ENCODE results near the gene EDARADD. TPM values are rescaled to one million over a fixed set of nuclear protein-coding genes. Genes with fewer than 3 reads are reported as not detected.

The EDARADD gene
- total and polyA plus RNA-seq, 2 of the 8 experiments (the other 6 are each of a cell fraction or from before 2014, with no cell fraction given): 3.4 to 6.1 TPM

- no peak overlapping the region for H2BK5ac ChIP-seq (ENCODE audit: low read depth, low read length)
- no peak for TF ChIP-seq POU5F1 (IDR thresholded peaks at IDR 0.05; ENCODE audit: low read depth, low read length)
- TF ChIP-seq SP4 (IDR thresholded peaks at IDR 0.05; ENCODE audit: low read length): no peak
- TF ChIP-seq CTBP2 (IDR thresholded peaks at IDR 0.05; ENCODE audit: borderline replicate concordance, insufficient read depth, insufficient read length, low read length): no peak
- TF ChIP-seq HDAC6 (IDR thresholded peaks at IDR 0.05; ENCODE audit: low read depth, low read length): no peak
- peak in 1 of 3 experiments; percentile 27; a peak in 1 of 4 replicates for TF ChIP-seq CTCF (IDR thresholded peaks at IDR 0.05; ENCODE audit: control extremely low read depth in 1 of 3, insufficient read depth in 1 of 3, low read depth in 1 of 3, low read length in 3 of 3)
- TF ChIP-seq FOSL1 (IDR thresholded peaks at IDR 0.05; ENCODE audit: insufficient read depth, low read depth, low read length): no peak
- no peak overlapping the region for H2AFZ ChIP-seq (ENCODE audit: low read length)
- no peak overlapping the region for H2BK15ac ChIP-seq (ENCODE audit: low read length)
- no peak overlapping the region for H3K23ac ChIP-seq (ENCODE audit: insufficient read length)
- H3K79me1 ChIP-seq (ENCODE audit: low read depth, low read length): no peaks in the 10 kb centered on the region
- H2AK5ac ChIP-seq (ENCODE audit: low read depth, low read length): no peak overlapping the region
- H3K27ac ChIP-seq (ENCODE audit: low read depth, low read length): no peak overlapping the region
- H3K56ac ChIP-seq (replicated peaks; ENCODE audit: insufficient read length, low read depth, low read length): no peak overlapping the region
- no peak for FAIRE-seq
- H3K4me2 ChIP-seq (ENCODE audit: insufficient read depth in 1 of 2, low read depth in 2 of 2, low read length in 2 of 2): no peak overlapping the region
- H3K14ac ChIP-seq (ENCODE audit: insufficient read length): no peak overlapping the region
- H3K36me3 ChIP-seq (ENCODE audit: control insufficient read depth in 2 of 4, insufficient read depth in 4 of 4, low read length in 3 of 4): peaks cover 0 to 6% (median 1%) of the 10 kb centered on the region in 4 experiments; a peak in 2 of 8 replicates
- H3K23me2 ChIP-seq (ENCODE audit: low read depth, low read length): no peaks in the 10 kb centered on the region
- peaks cover 0 to 3% of the 10 kb centered on the region in 2 experiments; a peak in 1 of 4 replicates for H3K9me3 ChIP-seq (ENCODE audit: insufficient read depth in 2 of 2, low read depth in 1 of 2, low read length in 1 of 2)
- H3K79me2 ChIP-seq (ENCODE audit: control insufficient read depth in 1 of 2, insufficient read depth in 2 of 2, low read length in 2 of 2): no peaks in the 10 kb centered on the region
- WGBS, 2 experiments (ENCODE audit: extremely low coverage in 1 of 2, insufficient coverage in 1 of 2, insufficient read length in 1 of 2, insufficient replicate concordance in 2 of 2, low coverage in 1 of 2, low lambda C conversion rate in 2 of 2, missing lambda C conversion rate in 1 of 2): 83% methylated on average over 14 of the region's 14 CpGs; no CpG with 5 or more reads in 1 of the 2 experiments
- ChIA-PET CTCF (ENCODE audit: partially characterized antibody) (interaction anchor here (0.7 to 1.4 kb wide), 6 partner anchors 12 to 67 kb away, joined by 3 to 5 read pairs (median 3); no protein-coding TSS in a partner anchor), POLR2A (ENCODE audit: partially characterized antibody) (no interaction called here)
- H3K4me3 ChIP-seq (ENCODE audit: extremely low read depth in 1 of 4, insufficient read depth in 2 of 4, low read depth in 3 of 4, low read length in 4 of 4): no peak overlapping the region
- H2BK20ac ChIP-seq (ENCODE audit: low read length): no peak overlapping the region
- no peaks in the 10 kb centered on the region for H3K27me3 ChIP-seq (replicated peaks in 1 of 4; ENCODE audit: control insufficient read depth in 3 of 4, extremely low read depth in 1 of 4, insufficient read depth in 3 of 4, low read length in 3 of 4)
- no peaks in the 10 kb centered on the region for H4K20me1 ChIP-seq (replicated peaks in 1 of 2; ENCODE audit: control insufficient read depth in 1 of 2, insufficient read depth in 2 of 2, low read length in 2 of 2)
- H4K5ac ChIP-seq (ENCODE audit: insufficient read length, low read depth, low read length): no peak overlapping the region
- H3K4me1 ChIP-seq (replicated peaks in 1 of 4; ENCODE audit: control insufficient read depth in 3 of 4, insufficient read depth in 4 of 4, low read length in 3 of 4): no peaks in the 10 kb centered on the region; a peak in 1 of 7 replicates
- H2BK12ac ChIP-seq (ENCODE audit: low read depth, low read length): no peak overlapping the region
- DNase-seq (ENCODE audit: low read depth in 1 of 2, low spot score in 2 of 2): no peak
- H4K8ac ChIP-seq (ENCODE audit: extremely low read depth, insufficient read depth, low read length): no peak overlapping the region; the same call in none of the 2 replicates
- no peak overlapping the region for H3K4ac ChIP-seq (replicated peaks; ENCODE audit: insufficient read length, low read depth, low read length)
- H3K9ac ChIP-seq (replicated peaks in 1 of 4; ENCODE audit: extremely low read depth in 1 of 4, low read depth in 3 of 4, low read length in 3 of 4): no peak overlapping the region
- H3K18ac ChIP-seq (ENCODE audit: extremely low read depth, low read length): no peak overlapping the region
- H2BK120ac ChIP-seq (replicated peaks; ENCODE audit: low read depth, low read length): no peak overlapping the region
- no peak overlapping the region for H4K91ac ChIP-seq (replicated peaks; ENCODE audit: insufficient read length, low read length)
Measured at GRCh38 chr1:236425031-236425663, 31.1 kb downstream of the EDARADD start.
